GM12878 (cell line): ENCODE measurements around the gene BCAP29. TPM values are rescaled to one million over a fixed set of nuclear protein-coding genes. Genes with fewer than 3 reads are reported as not detected.

Experiments
- ATAC-seq: fragments of 200-7000 bp; cut with Tn5 transposase; 3 replicates; pipeline ENCODE4 v1.9.1; 2020; ENCODE audit warnings: mild to moderate bottlenecking, moderate library complexity
- Bru-seq: library from RNA; stranded (reverse); fragments of 400-500 nt; gene quantifications from one replicate; lab custom pipeline; 2021; lab: Mats Ljungman, UMichigan
- BruChase-seq, 2 experiments: library from RNA; stranded (reverse); fragments of 400-500 nt; gene quantifications; one replicate each; lab custom pipeline; 2021; lab: Mats Ljungman, UMichigan
- BruUV-seq: library from RNA; stranded (reverse); fragments of 400-500 nt; replicated peaks from 2 replicates; lab custom pipeline; 2021; lab: Mats Ljungman, UMichigan
- CTCF ChIA-PET: fragments of 300-600 bp; sonication (Branson Sonifier 250); formaldehyde crosslinking; extraction: SDS; loops from one replicate; lab custom pipeline; 2021; ENCODE audit warnings: inconsistent platforms; lab: Yijun Ruan, JAX
- POLR2A ChIA-PET: fragments of 350-600 bp; formaldehyde crosslinking; extraction: SDS; loops from one replicate; lab custom pipeline; 2021; ENCODE audit warnings: inconsistent platforms; lab: Charles Lee
- RAD21 ChIA-PET: fragments of 300-600 bp; sonication (Branson Sonifier 250); formaldehyde crosslinking; loops from one replicate; lab custom pipeline; 2023; ENCODE audit warnings: antibody characterized with exemption; ENCODE audit not compliant: unreplicated experiment; lab: Charles Lee
- SMC1A ChIA-PET: fragments of 300-600 bp; sonication (Branson Sonifier 250); formaldehyde crosslinking; loops from one replicate; lab custom pipeline; 2023; ENCODE audit not compliant: unreplicated experiment, uncharacterized antibody; lab: Charles Lee
- DNase-seq: peaks from one replicate; pipeline ENCODE4 v3.0.0-alpha.2; 2011; ENCODE audit warnings: low read depth, low spot score
- FAIRE-seq: peaks from 3 replicates; lab custom pipeline; 2011; peaks lifted over from hg19 to GRCh38; lab: Jason Lieb, UNC
- H2AFZ ChIP-seq: 2 replicates; pipeline ENCODE4 v1.6.0; 2011; ENCODE audit warnings: low read depth, low read length, control low read depth; ENCODE audit not compliant: control insufficient read depth
- H3K27ac ChIP-seq: 2 replicates; pipeline ENCODE4 v1.5.1; 2011; ENCODE audit warnings: control low read depth; ENCODE audit not compliant: control insufficient read depth, insufficient read depth
- H3K27me3 ChIP-seq, 2 experiments: replicated peaks in 1 of 2; 2 replicates each; pipeline versions ENCODE4 v1.6.0 to v1.6.1; 2011; ENCODE audit warnings: low read length in 1 of 2; ENCODE audit not compliant: control insufficient read depth in 2 of 2, insufficient read depth in 2 of 2
- H3K36me3 ChIP-seq, 2 experiments: 2 replicates each; pipeline ENCODE4 v1.5.1; 2011; ENCODE audit warnings: low read length in 1 of 2; ENCODE audit not compliant: control insufficient read depth in 2 of 2, insufficient read depth in 2 of 2
- H3K4me1 ChIP-seq: 2 replicates; pipeline ENCODE4 v1.6.1; 2011; ENCODE audit warnings: mild to moderate bottlenecking, low read length, moderate library complexity, mixed read lengths; ENCODE audit not compliant: control insufficient read depth, insufficient read depth
- H3K4me2 ChIP-seq: 2 replicates; pipeline ENCODE4 v1.6.0; 2011; ENCODE audit warnings: control low read depth; ENCODE audit not compliant: control insufficient read depth, insufficient read depth
- H3K4me3 ChIP-seq: fragments of 200-600 bp; sonication (generic); 2 replicates; pipeline ENCODE4 v1.5.1; 2016
- H3K79me2 ChIP-seq: 2 replicates; pipeline ENCODE4 v1.6.0; 2011; ENCODE audit warnings: low read length; ENCODE audit not compliant: control insufficient read depth, insufficient read depth
- H3K9ac ChIP-seq: 2 replicates; pipeline ENCODE4 v1.8.0; 2011; ENCODE audit warnings: low read length, control low read depth, mixed read lengths; ENCODE audit not compliant: control insufficient read depth, insufficient read depth
- H3K9me3 ChIP-seq: replicated peaks from 3 replicates; pipeline ENCODE4 v1.5.1; 2011; ENCODE audit warnings: mild to moderate bottlenecking, low read length; ENCODE audit not compliant: control insufficient read depth, insufficient read depth
- H4K20me1 ChIP-seq: 2 replicates; pipeline ENCODE4 v1.6.0; 2011; ENCODE audit not compliant: control insufficient read depth, insufficient read depth
- BCL11A ChIP-seq: IDR thresholded peaks from 2 replicates; pipeline ENCODE4 v1.6.1; 2011; ENCODE audit warnings: low read depth, low read length
- CHD2 ChIP-seq: IDR thresholded peaks from 2 replicates; pipeline ENCODE4 v1.6.1; 2011; ENCODE audit warnings: low read depth, low read length, improper control_type of control experiment, borderline replicate concordance
- CREB1 ChIP-seq: IDR thresholded peaks from 2 replicates; pipeline ENCODE4 v1.6.1; 2012; ENCODE audit warnings: low read depth, mild to moderate bottlenecking, inconsistent platforms
- ETV6 ChIP-seq, 2 experiments: fragments of 450-650 bp in 1 of 2; IDR thresholded peaks in 1 of 2; conservative IDR thresholded peaks in 1 of 2; 2 replicates each; pipeline ENCODE4 v1.6.1; 2014; ENCODE audit warnings: antibody characterized with exemption in 1 of 2, borderline replicate concordance in 1 of 2, low read depth in 1 of 2, mild to moderate bottlenecking in 1 of 2, moderate library complexity in 1 of 2
- HDAC6 ChIP-seq: fragments of 200-600 bp; sonication (generic); IDR thresholded peaks from one replicate; pipeline ENCODE4 v1.8.0; 2017; ENCODE audit warnings: antibody characterized with exemption; ENCODE audit not compliant: unreplicated experiment
- HDGF ChIP-seq: fragments of 450-650 bp; IDR thresholded peaks from 2 replicates; pipeline ENCODE4 v1.6.1; 2016; ENCODE audit warnings: antibody characterized with exemption
- IKZF1 ChIP-seq: fragments of 450-650 bp; conservative IDR thresholded peaks from 2 replicates; pipeline ENCODE4 v1.6.1; 2017; ENCODE audit warnings: antibody characterized with exemption, mild to moderate bottlenecking
- POLR2AphosphoS2 ChIP-seq: IDR thresholded peaks from 2 replicates; pipeline ENCODE4 v1.6.1; 2011; ENCODE audit warnings: low read depth, mild to moderate bottlenecking, low read length, improper control_type of control experiment, moderate library complexity
- SIN3A ChIP-seq: IDR thresholded peaks from 2 replicates; pipeline ENCODE4 v1.6.1; 2012; ENCODE audit warnings: low read depth, low read length, improper control_type of control experiment
- STAT1 ChIP-seq: fragments of 450-650 bp; conservative IDR thresholded peaks from 2 replicates; pipeline ENCODE4 v1.6.1; 2014; ENCODE audit warnings: antibody characterized with exemption, mild to moderate bottlenecking
- YBX1 ChIP-seq: fragments of 450-650 bp; IDR thresholded peaks from 2 replicates; pipeline ENCODE4 v1.6.1; 2016; ENCODE audit warnings: antibody characterized with exemption
- ZSCAN29 ChIP-seq: fragments of 450-650 bp; IDR thresholded peaks from 2 replicates; pipeline ENCODE4 v1.6.1; 2017; ENCODE audit warnings: mild to moderate bottlenecking, moderate library complexity
- WGBS: methylation state at CpG from one replicate; pipeline ENCODE4 v1.1.6; 2016; ENCODE audit warnings: low lambda C conversion rate; ENCODE audit not compliant: insufficient replicate concordance, insufficient coverage; ENCODE audit errors: missing lambda C conversion rate; 5-methylcytosine and 5-hydroxymethylcytosine counted together
- in situ Hi-C: fragments of 300-500 bp; cut with MboI; formaldehyde crosslinking; loops from 9 replicates; pipeline ENCODE4 v1.14.3; 2018; ENCODE audit warnings: mixed read lengths
- intact Hi-C: fragments of 100-400 bp; cut with micrococcal nuclease; formaldehyde crosslinking; loops from one replicate; pipeline ENCODE4 v1.14.2; 2022; ENCODE audit not compliant: unreplicated experiment
- long read RNA-seq, 2 experiments: library from polyadenylated mRNA; unstranded; transcript quantifications; one replicate each; pipeline ENCODE4 v2.0.0, GENCODE V29; 2019 to 2020
- polyA minus RNA-seq, 3 experiments: library from RNA; depleted of rRNA, polyadenylated mRNA; stranded (reverse); fragments of >200 nt; gene quantifications; 2 replicates each; pipeline ENCODE4 v1.2.3, GENCODE V29; 2011
- polyA plus RNA-seq, 11 experiments: library from polyadenylated mRNA; depleted of rRNA in 4 of 11; unstranded in 6 of 11; stranded (reverse) in 5 of 11; fragments of >200 nt; fragmentation: Nextera tagmentation in 4 of 11; fragmentation: Illumina TruSeq in 1 of 11; extraction: Ambion mirVana in 4 of 11; extraction: Trizol in 1 of 11; gene quantifications; 1 replicate in 1 of 11; 2 replicates in 10 of 11; pipeline versions ENCODE4 v1.2.1 to v1.2.3, GENCODE V29; 2011 to 2016; ENCODE audit warnings: inconsistent platforms in 2 of 11, missing spikeins in 2 of 11, low read depth in 1 of 11
- total RNA-seq, 4 experiments: library from RNA; depleted of rRNA in 3 of 4; stranded (reverse); fragments of >200 nt in 3 of 4; fragmentation: Illumina TruSeq in 1 of 4; extraction: Trizol in 1 of 4; gene quantifications; 2 replicates each; pipeline versions ENCODE4 v1.2.1 to v1.2.3, GENCODE V29; 2013 to 2021
- TF ChIP-seq, protein P1 (sequence below): IDR thresholded peaks from 2 replicates; pipeline ENCODE4 v1.6.1; 2012; ENCODE audit warnings: low read depth, low read length, improper control_type of control experiment
- TF ChIP-seq, protein P2 (sequence below): IDR thresholded peaks from 2 replicates; pipeline ENCODE4 v1.6.1; 2012; ENCODE audit warnings: low read depth, low read length, improper control_type of control experiment
- TF ChIP-seq, protein P3 (sequence below): IDR thresholded peaks from 2 replicates; pipeline ENCODE4 v1.6.1; 2011; ENCODE audit warnings: borderline replicate concordance, low read depth, mild to moderate bottlenecking, moderate library complexity, low read length; ENCODE audit not compliant: insufficient read depth, poor library complexity, severe bottlenecking

Gene BCAP29, protein sequence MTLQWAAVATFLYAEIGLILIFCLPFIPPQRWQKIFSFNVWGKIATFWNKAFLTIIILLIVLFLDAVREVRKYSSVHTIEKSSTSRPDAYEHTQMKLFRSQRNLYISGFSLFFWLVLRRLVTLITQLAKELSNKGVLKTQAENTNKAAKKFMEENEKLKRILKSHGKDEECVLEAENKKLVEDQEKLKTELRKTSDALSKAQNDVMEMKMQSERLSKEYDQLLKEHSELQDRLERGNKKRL
- total RNA-seq (2013; cell fraction: nucleolus; rRNA removed): 38.9 and 39.7 TPM in 2 replicates
- 26.5 and 33.2 TPM in 2 replicates for total RNA-seq (2014; rRNA removed)
- 42.8 and 44.2 TPM in 2 replicates for total RNA-seq (2014; rRNA removed; fragmentation: Illumina TruSeq; extraction: Trizol)
- total RNA-seq (2021): 32.0 and 33.4 TPM in 2 replicates
- 10.0 TPM for polyA plus RNA-seq (2011; ENCODE audit: low read depth)
- polyA plus RNA-seq (2011; rRNA removed): 33.3 and 53.2 TPM in 2 replicates
- polyA plus RNA-seq (2011; cell fraction: cytosol; rRNA removed): 8.5 and 12.5 TPM in 2 replicates
- 11.4 and 12.0 TPM in 2 replicates for polyA plus RNA-seq (2011; cell fraction: nucleus; rRNA removed)
- polyA plus RNA-seq (2012): 12.6 and 16.0 TPM in 2 replicates
- polyA plus RNA-seq (2014; fragmentation: Illumina TruSeq; extraction: Trizol): 58.5 and 72.0 TPM in 2 replicates
- 10 to 100 TPM; 26.6 to 36.3 TPM for polyA plus RNA-seq (2014; fragmentation: Nextera tagmentation; extraction: Ambion mirVana)
- 21.2 and 27.0 TPM in 2 replicates for polyA plus RNA-seq (2014; rRNA removed)
- polyA plus RNA-seq (2016; fragmentation: Nextera tagmentation; extraction: Ambion mirVana): 10 to 100 TPM; 46.9 to 48.5 TPM
- 9.0 and 13.2 TPM in 2 replicates for polyA minus RNA-seq (2011; rRNA and poly(A)+ RNA removed)
- 4.1 and 5.5 TPM in 2 replicates for polyA minus RNA-seq (2011; cell fraction: cytosol; rRNA and poly(A)+ RNA removed)
- 18.1 and 27.3 TPM in 2 replicates for polyA minus RNA-seq (2011; cell fraction: nucleus; rRNA and poly(A)+ RNA removed)
- Bru-seq, nascent RNA: percentile 73 among the genes with signal in this experiment
- BruChase-seq, experiment 1, labeled RNA remaining after a 6-hour chase: percentile 78 among the genes with signal in this experiment
- percentile 79 among the genes with signal in this experiment for BruChase-seq, experiment 2, labeled RNA remaining after a 2-hour chase
- long read RNA-seq, experiment 1, full-length matches to known transcripts: 12 of 22 reads
- long read RNA-seq, experiment 1, partial matches to known transcripts: 4 of 22 reads
- long read RNA-seq, experiment 1, other reads (novel, unspliced or antisense): 6 of 22 reads
- long read RNA-seq, experiment 2, full-length matches to known transcripts: 105 of 171 reads
- long read RNA-seq, experiment 2, partial matches to known transcripts: 34 of 171 reads
- long read RNA-seq, experiment 2, other reads (novel, unspliced or antisense): 32 of 171 reads

DNA sequence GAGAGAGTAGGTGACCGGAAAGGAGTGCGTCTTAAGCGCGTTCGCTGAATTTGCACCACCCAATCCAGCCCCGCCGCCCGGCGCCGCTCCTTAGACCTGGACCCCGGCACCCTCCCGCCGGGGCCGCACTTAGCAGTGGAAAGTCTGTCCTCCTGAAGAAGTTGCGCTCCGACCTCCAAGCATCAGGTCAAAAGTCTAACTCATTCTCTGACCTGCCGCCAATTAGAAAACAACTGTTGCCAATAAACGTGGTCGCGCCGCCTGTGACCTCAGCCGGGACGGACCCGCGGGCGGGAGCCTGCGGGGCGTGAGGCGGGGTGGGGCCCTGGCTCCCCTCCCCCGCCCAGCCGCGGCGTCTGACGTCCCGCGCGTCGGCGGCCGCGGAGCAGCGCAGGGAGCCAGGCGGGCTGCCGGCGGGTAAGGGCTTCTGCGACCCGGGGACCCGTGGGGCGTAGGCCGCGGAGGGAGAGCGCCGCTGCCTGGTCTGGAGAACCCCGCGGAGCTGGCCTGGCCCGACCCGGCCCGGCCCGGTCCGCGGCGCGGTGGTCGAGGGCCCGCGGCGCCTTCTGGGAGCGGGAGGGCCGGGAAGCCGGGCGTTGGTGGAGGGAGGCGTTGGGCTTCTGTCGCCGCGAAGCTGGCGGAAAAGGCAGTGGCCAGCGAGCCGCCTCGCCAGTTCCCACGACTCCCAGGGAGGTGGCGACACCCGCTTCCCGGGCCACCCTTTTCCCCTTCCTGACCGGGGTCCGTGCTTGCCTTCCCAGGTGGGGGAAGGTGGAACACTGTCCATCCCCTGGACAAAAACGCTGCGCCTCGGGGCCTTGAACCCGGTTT is at the start of gene BCAP29:
TSS of gene BCAP29 (plus strand) at position 362 of the 831 bp plus-strand sequence. CDS start 527 bp downstream, outside the sequence.
- POLR2A ChIA-PET: interaction anchor here (0.5 to 1.2 kb wide), 3 partner anchors 9 to 34 kb away, joined by 3 to 7 read pairs (median 5); no protein-coding TSS in a partner anchor
- in situ Hi-C loops: no loop called here
- BruUV-seq: no TSS peak
- TF ChIP-seq, protein P1, sequence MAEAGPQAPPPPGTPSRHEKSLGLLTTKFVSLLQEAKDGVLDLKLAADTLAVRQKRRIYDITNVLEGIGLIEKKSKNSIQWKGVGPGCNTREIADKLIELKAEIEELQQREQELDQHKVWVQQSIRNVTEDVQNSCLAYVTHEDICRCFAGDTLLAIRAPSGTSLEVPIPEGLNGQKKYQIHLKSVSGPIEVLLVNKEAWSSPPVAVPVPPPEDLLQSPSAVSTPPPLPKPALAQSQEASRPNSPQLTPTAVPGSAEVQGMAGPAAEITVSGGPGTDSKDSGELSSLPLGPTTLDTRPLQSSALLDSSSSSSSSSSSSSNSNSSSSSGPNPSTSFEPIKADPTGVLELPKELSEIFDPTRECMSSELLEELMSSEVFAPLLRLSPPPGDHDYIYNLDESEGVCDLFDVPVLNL: no peak
- TF ChIP-seq POLR2AphosphoS2 (peak; percentile 65; the same call in 1 of the 2 replicates), ZSCAN29 (0 out of 2 replicates have a peak, but pooled peaks have one; percentile 10), HDGF (no peak), CHD2 (peak; percentile 61; the same call in 1 of the 2 replicates), BCL11A (no peak), IKZF1 (peak; percentile 93), STAT1 (no peak), HDAC6 (peak; percentile 38), SIN3A (peak; percentile 82; the same call in 1 of the 2 replicates), CREB1 (peak; percentile 90), YBX1 (no peak), ETV6 (conservative IDR thresholded peaks at IDR 0.05 in 1 of 2, IDR thresholded peaks at IDR 0.05 in 1 of 2; ENCODE audit: borderline replicate concordance in 1 of 2, low read depth in 1 of 2) (no peak)
- TF ChIP-seq, protein P2, sequence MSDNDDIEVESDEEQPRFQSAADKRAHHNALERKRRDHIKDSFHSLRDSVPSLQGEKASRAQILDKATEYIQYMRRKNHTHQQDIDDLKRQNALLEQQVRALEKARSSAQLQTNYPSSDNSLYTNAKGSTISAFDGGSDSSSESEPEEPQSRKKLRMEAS: 0 out of 2 replicates have a peak, but pooled peaks have one; percentile 8
- TF ChIP-seq, protein P3, sequence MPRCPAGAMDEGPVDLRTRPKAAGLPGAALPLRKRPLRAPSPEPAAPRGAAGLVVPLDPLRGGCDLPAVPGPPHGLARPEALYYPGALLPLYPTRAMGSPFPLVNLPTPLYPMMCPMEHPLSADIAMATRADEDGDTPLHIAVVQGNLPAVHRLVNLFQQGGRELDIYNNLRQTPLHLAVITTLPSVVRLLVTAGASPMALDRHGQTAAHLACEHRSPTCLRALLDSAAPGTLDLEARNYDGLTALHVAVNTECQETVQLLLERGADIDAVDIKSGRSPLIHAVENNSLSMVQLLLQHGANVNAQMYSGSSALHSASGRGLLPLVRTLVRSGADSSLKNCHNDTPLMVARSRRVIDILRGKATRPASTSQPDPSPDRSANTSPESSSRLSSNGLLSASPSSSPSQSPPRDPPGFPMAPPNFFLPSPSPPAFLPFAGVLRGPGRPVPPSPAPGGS: peak; percentile 39

More for the DNA sequence above, at the start of gene BCAP29:
- H3K9me3 ChIP-seq: no peaks in the 10 kb centered on the region
- CTCF ChIA-PET: no interaction called here
- H3K4me2 ChIP-seq: peak within 1 kb of the TSS; percentile 92
- peak within 1 kb of the TSS; percentile 84 for H3K4me3 ChIP-seq
- no peaks in the 10 kb centered on the region; the same call in 1 of the 2 replicates for H3K4me1 ChIP-seq
- SMC1A ChIA-PET: no interaction called here
- peak within 1 kb of the TSS; percentile 67 for H2AFZ ChIP-seq
- H3K36me3 ChIP-seq: peaks cover 0 to 2% of the 10 kb centered on the region in 2 experiments; a peak in 1 of 4 replicates
- H3K27ac ChIP-seq: peak within 1 kb of the TSS; percentile 70
- H3K9ac ChIP-seq: peak within 1 kb of the TSS; percentile 80
- no peaks in the 10 kb centered on the region for H3K27me3 ChIP-seq
- intact Hi-C loops: loop anchor here (10.0 kb wide), 1 partner anchor 145 kb away; no protein-coding TSS in a partner anchor
- no peaks in the 10 kb centered on the region for H4K20me1 ChIP-seq
- DNase-seq (no peak), FAIRE-seq (no peak), ATAC-seq (peak; percentile 97)
- under 1% methylated on average over 82 of the region's 89 CpGs for WGBS
- RAD21 ChIA-PET: no interaction called here
- H3K79me2 ChIP-seq: peaks cover 6% of the 10 kb centered on the region
